Measurements from ENCODE around the gene TMEM147.
A peak's percentile ranks its signal among the peaks of the same experiment; 100 is the strongest.

- TF ChIP-seq SMARCC2 (IDR thresholded peaks at IDR 0.05) = no peak
- TF ChIP-seq BHLHE40 (IDR thresholded peaks at IDR 0.05; ENCODE audit: low read length) = peak; percentile 37; the same call in 1 of the 2 replicates
- TF ChIP-seq POLR2AphosphoS5 (IDR thresholded peaks at IDR 0.05; ENCODE audit: low read depth, low read length) = no peak
- no peak for TF ChIP-seq ERF (CRISPR knock-in tag; IDR thresholded peaks at IDR 0.05)
- TF ChIP-seq NFE2 (CRISPR knock-in tag; IDR thresholded peaks at IDR 0.05) = no peak
- no peak for TF ChIP-seq NFYB (CRISPR knock-in tag; IDR thresholded peaks at IDR 0.05)
- TF ChIP-seq ZNF274 (CRISPR knock-in tag; IDR thresholded peaks at IDR 0.05) = 0 out of 2 replicates have a peak, but pooled peaks have one; percentile 19
- no peak for TF ChIP-seq TP53 (CRISPR knock-in tag; conservative IDR thresholded peaks at IDR 0.05)
- TF ChIP-seq SUZ12 (IDR thresholded peaks at IDR 0.05; ENCODE audit: low read depth, low read length) = no peak
- no peak for TF ChIP-seq SETDB1 (CRISPR knock-in tag; IDR thresholded peaks at IDR 0.05; ENCODE audit: borderline replicate concordance)
- TF ChIP-seq ZNF263 (CRISPR knock-in tag; IDR thresholded peaks at IDR 0.05) = no peak
These were observed 31.1 kb upstream of the TMEM147 start for GRCh38 chr19:35514282-35514809.

Measured in HepG2 (cell line).